Measurements from ENCODE around the gene DNAJC12.
"Not testable (repeated sequence)": the region's sequence is repeated elsewhere in the genome, so short reads cannot be mapped to it uniquely, and the experiment has no call there.

DNA sequence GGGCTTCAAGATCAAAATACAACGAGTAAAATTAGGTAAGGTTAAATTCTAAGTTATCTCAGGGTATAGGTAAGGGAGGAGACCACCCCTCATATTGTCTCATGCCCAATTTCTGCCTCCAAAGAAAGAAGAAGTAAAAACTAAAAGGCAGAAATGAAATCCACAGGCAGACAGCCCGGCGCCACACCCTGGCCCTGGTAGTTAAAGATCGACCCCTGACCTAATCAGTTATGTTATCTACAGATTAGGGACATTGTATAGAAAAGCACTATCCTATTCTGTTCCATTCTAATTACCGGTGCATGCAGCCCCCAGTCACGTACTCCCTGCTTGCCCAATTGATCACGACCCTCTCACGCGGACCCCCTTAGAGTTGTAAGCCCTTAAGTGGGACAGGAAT is 75.4 kb downstream of the DNAJC12 start:
- TF ChIP-seq, protein P1, sequence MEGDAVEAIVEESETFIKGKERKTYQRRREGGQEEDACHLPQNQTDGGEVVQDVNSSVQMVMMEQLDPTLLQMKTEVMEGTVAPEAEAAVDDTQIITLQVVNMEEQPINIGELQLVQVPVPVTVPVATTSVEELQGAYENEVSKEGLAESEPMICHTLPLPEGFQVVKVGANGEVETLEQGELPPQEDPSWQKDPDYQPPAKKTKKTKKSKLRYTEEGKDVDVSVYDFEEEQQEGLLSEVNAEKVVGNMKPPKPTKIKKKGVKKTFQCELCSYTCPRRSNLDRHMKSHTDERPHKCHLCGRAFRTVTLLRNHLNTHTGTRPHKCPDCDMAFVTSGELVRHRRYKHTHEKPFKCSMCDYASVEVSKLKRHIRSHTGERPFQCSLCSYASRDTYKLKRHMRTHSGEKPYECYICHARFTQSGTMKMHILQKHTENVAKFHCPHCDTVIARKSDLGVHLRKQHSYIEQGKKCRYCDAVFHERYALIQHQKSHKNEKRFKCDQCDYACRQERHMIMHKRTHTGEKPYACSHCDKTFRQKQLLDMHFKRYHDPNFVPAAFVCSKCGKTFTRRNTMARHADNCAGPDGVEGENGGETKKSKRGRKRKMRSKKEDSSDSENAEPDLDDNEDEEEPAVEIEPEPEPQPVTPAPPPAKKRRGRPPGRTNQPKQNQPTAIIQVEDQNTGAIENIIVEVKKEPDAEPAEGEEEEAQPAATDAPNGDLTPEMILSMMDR (conservative IDR thresholded peaks at IDR 0.05; ENCODE audit: low read length), result not testable (repeated sequence)
- not testable (repeated sequence) for TF ChIP-seq EZH2phosphoT487 (IDR thresholded peaks at IDR 0.05; ENCODE audit: borderline replicate concordance)

Measured in Loucy (cell line).